ENCODE results near the gene FGFR2.
"Not testable (repeated sequence)": the region's sequence is repeated elsewhere in the genome, so short reads cannot be mapped to it uniquely, and the experiment has no call there.

The FGFR2 gene

GRCh38 chr10:121556918-121557573 is 41.2 kb downstream of the FGFR2 start:
- Mint-ChIP-seq H3K4me1 (no peaks in the 10 kb centered on the region), H3K27ac (no peak overlapping the region), H3K36me3 (no peaks in the 10 kb centered on the region), H3K9me3 (no peaks in the 10 kb centered on the region), H3K4me3 (no peak overlapping the region)
- ATAC-seq: no peak
- DNase-seq (ENCODE audit: low spot score in 2 of 2): no peak

- no peaks in the 10 kb centered on the region for H3K4me1 Mint-ChIP-seq
- no peak for ATAC-seq
- H3K36me3 Mint-ChIP-seq: no peaks in the 10 kb centered on the region
- no peak overlapping the region for H3K27ac Mint-ChIP-seq
- H3K9me3 Mint-ChIP-seq: no peaks in the 10 kb centered on the region
- H3K4me3 Mint-ChIP-seq: no peak overlapping the region
- DNase-seq (ENCODE audit: low spot score in 2 of 2): no peak
These were observed 41.8 kb downstream of the FGFR2 start for GRCh38 chr10:121556455-121556854.

- not testable (repeated sequence) for DNase-seq (ENCODE audit: low spot score in 2 of 2); H3K4me1 Mint-ChIP-seq; H3K4me3 Mint-ChIP-seq; ATAC-seq; H3K9me3 Mint-ChIP-seq; H3K27ac Mint-ChIP-seq; H3K36me3 Mint-ChIP-seq
These were observed 43.3 kb downstream of the FGFR2 start for GRCh38 chr10:121554916-121555315.

GRCh38 chr10:121553511-121554264 is 44.6 kb downstream of the FGFR2 start:
- no peak for ATAC-seq
- Mint-ChIP-seq H3K27ac (no peak overlapping the region), H3K9me3 (no peaks in the 10 kb centered on the region), H3K4me3 (no peak overlapping the region), H3K4me1 (no peaks in the 10 kb centered on the region), H3K36me3 (no peaks in the 10 kb centered on the region)
- no peak for DNase-seq (ENCODE audit: low spot score in 2 of 2)

GRCh38 chr10:121552746-121553145 is 45.5 kb downstream of the FGFR2 start:
- no peak overlapping the region for H3K4me3 Mint-ChIP-seq
- ATAC-seq: no peak
- no peaks in the 10 kb centered on the region for H3K9me3 Mint-ChIP-seq
- no peaks in the 10 kb centered on the region for H3K4me1 Mint-ChIP-seq
- H3K36me3 Mint-ChIP-seq: no peaks in the 10 kb centered on the region
- no peak overlapping the region for H3K27ac Mint-ChIP-seq
- DNase-seq (ENCODE audit: low spot score in 2 of 2): no peak

GRCh38 chr10:121551210-121551885 is 46.9 kb downstream of the FGFR2 start:
- Mint-ChIP-seq H3K9me3 (no peaks in the 10 kb centered on the region), H3K27ac (no peak overlapping the region), H3K4me1 (no peaks in the 10 kb centered on the region), H3K36me3 (no peaks in the 10 kb centered on the region), H3K4me3 (no peak overlapping the region)
- no peak for ATAC-seq
- DNase-seq (ENCODE audit: low spot score in 2 of 2): no peak

- Mint-ChIP-seq H3K9me3 (peaks cover 3% of the 10 kb centered on the region), H3K27ac (no peak overlapping the region), H3K4me3 (no peak overlapping the region), H3K36me3 (no peaks in the 10 kb centered on the region), H3K4me1 (no peaks in the 10 kb centered on the region)
- DNase-seq (ENCODE audit: low spot score in 2 of 2): no peak
- no peak for ATAC-seq
These were observed 53.9 kb downstream of the FGFR2 start for GRCh38 chr10:121544301-121544869.

GRCh38 chr10:121543545-121543944 is 54.7 kb downstream of the FGFR2 start:
- H3K9me3 Mint-ChIP-seq: peaks cover 3% of the 10 kb centered on the region
- H3K4me1 Mint-ChIP-seq: no peaks in the 10 kb centered on the region
- H3K4me3 Mint-ChIP-seq: no peak overlapping the region
- H3K27ac Mint-ChIP-seq: no peak overlapping the region
- DNase-seq (ENCODE audit: low spot score in 2 of 2) (no peak), ATAC-seq (no peak)
- no peaks in the 10 kb centered on the region for H3K36me3 Mint-ChIP-seq

- no peak overlapping the region for H3K4me3 Mint-ChIP-seq
- no peak for DNase-seq (ENCODE audit: low spot score in 2 of 2)
- no peak overlapping the region for H3K27ac Mint-ChIP-seq
- H3K36me3 Mint-ChIP-seq: no peaks in the 10 kb centered on the region
- no peaks in the 10 kb centered on the region for H3K4me1 Mint-ChIP-seq
- H3K9me3 Mint-ChIP-seq: peaks cover 3% of the 10 kb centered on the region
- no peak for ATAC-seq
These were observed 56.7 kb downstream of the FGFR2 start for GRCh38 chr10:121541450-121542120.

GRCh38 chr10:121540732-121541395 is 57.4 kb downstream of the FGFR2 start:
- no peak overlapping the region for H3K27ac Mint-ChIP-seq
- peaks cover 3% of the 10 kb centered on the region for H3K9me3 Mint-ChIP-seq
- no peak for ATAC-seq
- H3K4me1 Mint-ChIP-seq: no peaks in the 10 kb centered on the region
- H3K4me3 Mint-ChIP-seq: no peak overlapping the region
- H3K36me3 Mint-ChIP-seq: no peaks in the 10 kb centered on the region
- no peak for DNase-seq (ENCODE audit: low spot score in 2 of 2)

- ATAC-seq (no peak), DNase-seq (ENCODE audit: low spot score in 2 of 2) (no peak)
- Mint-ChIP-seq H3K9me3 (peaks cover 3% of the 10 kb centered on the region), H3K36me3 (no peaks in the 10 kb centered on the region), H3K4me1 (no peaks in the 10 kb centered on the region), H3K27ac (no peak overlapping the region), H3K4me3 (no peak overlapping the region)
These were observed 58.5 kb downstream of the FGFR2 start for GRCh38 chr10:121539786-121540185.

- no peaks in the 10 kb centered on the region for H3K4me1 Mint-ChIP-seq
These were observed 61.8 kb downstream of the FGFR2 start for GRCh38 chr10:121536310-121536913.

GRCh38 chr10:121535381-121535780 is 62.9 kb downstream of the FGFR2 start:
- DNase-seq (ENCODE audit: low spot score in 2 of 2) (no peak), ATAC-seq (no peak)
- no peaks in the 10 kb centered on the region for H3K9me3 Mint-ChIP-seq

More at GRCh38 chr10:121536310-121536913, 61.8 kb downstream of the FGFR2 start:
- DNase-seq (ENCODE audit: low spot score in 2 of 2) (no peak), ATAC-seq (no peak)
- no peaks in the 10 kb centered on the region for H3K9me3 Mint-ChIP-seq
- H3K4me3 Mint-ChIP-seq: no peak overlapping the region
- no peaks in the 10 kb centered on the region for H3K36me3 Mint-ChIP-seq
- H3K27ac Mint-ChIP-seq: no peak overlapping the region

GRCh38 chr10:121532292-121532864 is 65.9 kb downstream of the FGFR2 start:
- H3K36me3 Mint-ChIP-seq: no peaks in the 10 kb centered on the region
- no peaks in the 10 kb centered on the region for H3K9me3 Mint-ChIP-seq
- no peaks in the 10 kb centered on the region for H3K4me1 Mint-ChIP-seq
- no peak for DNase-seq (ENCODE audit: low spot score in 2 of 2)
- ATAC-seq: no peak
- no peak overlapping the region for H3K27ac Mint-ChIP-seq
- no peak overlapping the region for H3K4me3 Mint-ChIP-seq

More at GRCh38 chr10:121535381-121535780, 62.9 kb downstream of the FGFR2 start:
- Mint-ChIP-seq H3K4me3 (no peak overlapping the region), H3K36me3 (no peaks in the 10 kb centered on the region), H3K4me1 (no peaks in the 10 kb centered on the region), H3K27ac (no peak overlapping the region)

Measured in stimulated activated effector memory CD8-positive, alpha-beta T cell treated with anti-CD3 and anti-CD28 coated beads, Interleukin-12 subunit alpha, Interleukin-12 subunit beta, amount 100 ng/mL, for 72 hours (primary cell).